Gastroesophageal sphincter (tissue), 4 donors: ENCODE measurements around the gene LYST. TPM values are rescaled to one million over a fixed set of nuclear protein-coding genes. Genes with fewer than 3 reads are reported as not detected.

Experiments used
- ATAC-seq: fragments of 150-250 bp; one replicate; pipeline ENCODE4 v1.9.1; 2016; ENCODE audit warnings: mild to moderate bottlenecking, moderate library complexity
- H3K27ac ChIP-seq, 4 donors: fragments of 200-600 bp; sonication (generic) in 3 of 4; 1 replicate in 3 of 4; 2 replicates in 1 of 4; pipeline ENCODE4 v1.5.1; 2016 to 2019
- H3K27me3 ChIP-seq: fragments of 200-600 bp; sonication (generic); one replicate; pipeline ENCODE4 v1.5.1; 2019
- H3K36me3 ChIP-seq, 2 donors: fragments of 200-600 bp; sonication (generic); one replicate each; pipeline ENCODE4 v1.5.1; 2019; ENCODE audit warnings: control low read depth in 1 of 2
- H3K4me1 ChIP-seq, 3 donors: fragments of 200-600 bp; sonication (generic); 1 replicate in 2 of 3; 2 replicates in 1 of 3; pipeline ENCODE4 v1.5.1; 2016 to 2019; ENCODE audit warnings: control low read depth in 2 of 3
- H3K4me3 ChIP-seq, 2 donors: fragments of 200-600 bp; sonication (generic); one replicate each; pipeline ENCODE4 v1.5.1; 2019; ENCODE audit warnings: mild to moderate bottlenecking in 1 of 2, moderate library complexity in 1 of 2
- H3K9me3 ChIP-seq, 3 donors: fragments of 200-600 bp; sonication (generic); one replicate each; pipeline ENCODE4 v1.5.1; 2017 to 2019; ENCODE audit warnings: control low read depth in 2 of 3
- CTCF ChIP-seq, 4 experiments: fragments of 200-600 bp in 2 of 4; fragments of 450-650 bp in 2 of 4; sonication (generic) in 1 of 4; IDR thresholded peaks; one replicate each; pipeline ENCODE4 v1.5.1; 2017 to 2019; ENCODE audit warnings: antibody characterized with exemption in 4 of 4, mild to moderate bottlenecking in 2 of 4, moderate library complexity in 2 of 4
- EP300 ChIP-seq: sonication (generic); formaldehyde crosslinking; IDR thresholded peaks from one replicate; pipeline ENCODE4 v1.6.1; 2017; ENCODE audit warnings: antibody characterized with exemption, mild to moderate bottlenecking
- POLR2A ChIP-seq, 2 donors: fragments of 450-650 bp; IDR thresholded peaks; one replicate each; pipeline ENCODE4 v1.6.1; 2017; ENCODE audit warnings: antibody characterized with exemption in 2 of 2, mild to moderate bottlenecking in 2 of 2, moderate library complexity in 1 of 2
- POLR2AphosphoS5 ChIP-seq: sonication (generic); formaldehyde crosslinking; IDR thresholded peaks from one replicate; pipeline ENCODE4 v1.6.1; 2017; ENCODE audit warnings: antibody characterized with exemption
- WGBS, 2 donors: methylation state at CpG; one replicate each; pipeline ENCODE4 v1.1.5; 2018; ENCODE audit warnings: low coverage in 1 of 2; 5-methylcytosine and 5-hydroxymethylcytosine counted together
- total RNA-seq, 4 donors: library from RNA; depleted of rRNA; stranded (reverse); fragments of >200 nt; gene quantifications; one replicate each; pipeline ENCODE4 v1.1.0, GENCODE V29; 2016

Gene LYST
- total RNA-seq, 4 donors from 2014 or later: 27.4 to 63.5 (median 31.4) TPM

- TF ChIP-seq CTCF (IDR thresholded peaks at IDR 0.05) (no peak), EP300 (no peak), POLR2AphosphoS5 (no peak), POLR2A (IDR thresholded peaks at IDR 0.05) (no peak)
- ATAC-seq: no peak
- Histone ChIP-seq H3K4me3 (no peak overlapping the region), H3K36me3 (no peaks in the 10 kb centered on the region), H3K27me3 (no peaks in the 10 kb centered on the region), H3K4me1 (no peaks in the 10 kb centered on the region), H3K9me3 (no peaks in the 10 kb centered on the region), H3K27ac (no peak overlapping the region)
- 72 to 81% methylated on average over 4 of the region's 4 CpGs for WGBS, 2 donors
Measured at GRCh38 chr1:235875036-235875597, 8.4 kb upstream of the LYST start.

- 40 to 68% methylated on average over 4 of the region's 4 CpGs for WGBS, 2 donors
- TF ChIP-seq CTCF (IDR thresholded peaks at IDR 0.05) (no peak), POLR2A (IDR thresholded peaks at IDR 0.05) (no peak)
- no peak overlapping the region for H3K4me3 ChIP-seq
- no peak overlapping the region for H3K27ac ChIP-seq
- no peak for ATAC-seq
- H3K27me3 ChIP-seq: no peaks in the 10 kb centered on the region
- H3K36me3 ChIP-seq: no peaks in the 10 kb centered on the region
- no peaks in the 10 kb centered on the region for H3K9me3 ChIP-seq
- H3K4me1 ChIP-seq: no peaks in the 10 kb centered on the region
Measured at GRCh38 chr1:235874261-235874660, 7.6 kb upstream of the LYST start.

- 56 to 83% methylated on average over 2 of the region's 2 CpGs for WGBS, 2 donors
- no peak for ATAC-seq
- Histone ChIP-seq H3K9me3 (no peaks in the 10 kb centered on the region), H3K27ac (no peak overlapping the region), H3K27me3 (no peaks in the 10 kb centered on the region), H3K4me1 (no peaks in the 10 kb centered on the region), H3K4me3 (no peak overlapping the region), H3K36me3 (no peaks in the 10 kb centered on the region)
- TF ChIP-seq POLR2AphosphoS5 (no peak), EP300 (no peak), POLR2A (IDR thresholded peaks at IDR 0.05) (no peak), CTCF (IDR thresholded peaks at IDR 0.05) (no peak)
Measured at GRCh38 chr1:235873571-235873970, 6.9 kb upstream of the LYST start.

- no peak for TF ChIP-seq EP300
- no peak for TF ChIP-seq POLR2AphosphoS5
- TF ChIP-seq POLR2A (IDR thresholded peaks at IDR 0.05): no peak
- no peak for TF ChIP-seq CTCF (IDR thresholded peaks at IDR 0.05)
- Histone ChIP-seq H3K4me3 (no peak overlapping the region), H3K27me3 (no peaks in the 10 kb centered on the region), H3K27ac (no peak overlapping the region), H3K9me3 (no peaks in the 10 kb centered on the region), H3K4me1 (peaks cover 0 to 4% (median 0%) of the 10 kb centered on the region in 3 donors), H3K36me3 (no peaks in the 10 kb centered on the region)
- no peak for ATAC-seq
- WGBS, 2 donors: 40% methylated on average over 1 of the region's 1 CpG
Measured at GRCh38 chr1:235873045-235873444, 6.3 kb upstream of the LYST start.

- ATAC-seq: no peak
- Histone ChIP-seq H3K27ac (no peak overlapping the region), H3K27me3 (no peaks in the 10 kb centered on the region), H3K36me3 (no peaks in the 10 kb centered on the region), H3K9me3 (no peaks in the 10 kb centered on the region), H3K4me1 (peaks cover 0 to 12% (median 0%) of the 10 kb centered on the region in 3 donors), H3K4me3 (no peak overlapping the region)
- WGBS, 2 donors: 84 to 86% methylated on average over 5 to 6 of the region's 6 CpGs
- no peak for TF ChIP-seq EP300
- no peak for TF ChIP-seq POLR2AphosphoS5
- no peak for TF ChIP-seq CTCF (IDR thresholded peaks at IDR 0.05)
- no peak for TF ChIP-seq POLR2A (IDR thresholded peaks at IDR 0.05)
Measured at GRCh38 chr1:235872270-235872669, 5.6 kb upstream of the LYST start.
